ENCODE results near the gene TPM4.

TPM4 gene

DNA sequence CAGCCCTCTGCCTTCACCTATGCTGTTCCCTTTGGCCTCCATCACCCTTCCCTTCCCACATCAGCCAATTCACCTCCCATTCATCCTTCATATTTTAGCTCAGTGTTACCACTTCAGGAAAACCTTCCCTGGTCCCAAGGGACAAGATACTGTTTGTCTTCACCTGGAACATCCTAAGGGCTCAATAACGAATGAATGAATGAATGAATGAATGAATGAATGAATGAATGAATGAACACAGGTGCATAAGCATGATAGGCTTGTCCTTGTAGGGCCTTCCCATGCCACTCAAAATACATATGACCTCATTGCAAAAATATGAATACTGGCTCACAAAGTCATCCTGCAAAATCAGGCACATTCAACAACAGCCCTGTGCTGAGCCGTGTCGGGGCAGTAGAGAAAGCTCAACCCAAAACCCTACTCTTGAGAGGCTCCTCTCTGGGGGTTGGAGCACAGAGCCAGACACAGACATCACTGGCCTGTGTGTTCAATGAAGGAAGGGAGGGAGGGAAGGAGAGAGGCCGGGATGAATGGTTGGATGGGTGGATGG is 33.7 kb upstream of the TPM4 start:
- no peak for DNase-seq

- DNase-seq, result no peak
These were observed 33.0 kb upstream of the TPM4 start for GRCh38 chr19:16043156-16043757.

- DNase-seq, result no peak
These were observed 31.5 kb upstream of the TPM4 start for GRCh38 chr19:16044746-16045145.

GRCh38 chr19:16045171-16045570 is 31.1 kb upstream of the TPM4 start:
- no peak for DNase-seq

DNA sequence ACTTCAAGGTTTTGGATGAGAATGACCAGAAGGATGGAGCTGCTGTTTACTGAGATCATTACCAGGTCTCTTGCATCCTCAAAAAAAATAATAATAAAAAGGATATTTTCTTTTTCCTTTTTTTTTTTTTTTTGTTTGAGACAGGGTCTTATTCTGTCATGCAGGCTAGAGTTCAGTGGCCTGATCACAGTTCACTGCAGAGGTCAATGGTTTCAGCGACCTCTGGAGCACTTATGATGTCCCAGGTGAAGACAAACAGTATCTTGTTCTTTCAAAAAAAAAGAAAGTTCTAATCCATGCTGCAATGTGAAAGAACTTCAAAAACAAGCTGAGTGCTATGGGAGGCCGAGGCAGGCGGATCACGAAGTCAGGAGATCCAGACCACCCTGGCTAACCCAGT is 30.4 kb upstream of the TPM4 start:
- DNase-seq, result no peak

DNA sequence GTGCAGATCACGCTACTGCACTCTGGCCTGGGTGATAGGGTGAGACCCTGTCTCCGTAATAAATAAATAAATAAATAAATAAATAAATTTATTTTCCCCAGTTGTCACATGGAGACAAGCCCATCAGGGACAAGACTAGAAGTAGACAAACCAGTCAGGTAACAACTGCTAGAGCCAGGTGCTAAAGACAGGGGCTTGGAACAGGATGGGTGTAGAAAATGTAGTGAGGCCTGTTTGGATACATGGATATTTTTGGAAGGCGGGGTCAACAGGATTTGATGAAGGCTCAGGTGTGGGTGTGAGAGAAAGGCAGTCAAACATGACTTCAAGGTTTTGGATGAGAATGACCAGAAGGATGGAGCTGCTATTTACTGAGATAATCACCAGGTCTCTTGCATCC is 27.7 kb upstream of the TPM4 start:
- DNase-seq, result no peak

- no peak for DNase-seq
These were observed 24.9 kb upstream of the TPM4 start for GRCh38 chr19:16051254-16052025.

DNA sequence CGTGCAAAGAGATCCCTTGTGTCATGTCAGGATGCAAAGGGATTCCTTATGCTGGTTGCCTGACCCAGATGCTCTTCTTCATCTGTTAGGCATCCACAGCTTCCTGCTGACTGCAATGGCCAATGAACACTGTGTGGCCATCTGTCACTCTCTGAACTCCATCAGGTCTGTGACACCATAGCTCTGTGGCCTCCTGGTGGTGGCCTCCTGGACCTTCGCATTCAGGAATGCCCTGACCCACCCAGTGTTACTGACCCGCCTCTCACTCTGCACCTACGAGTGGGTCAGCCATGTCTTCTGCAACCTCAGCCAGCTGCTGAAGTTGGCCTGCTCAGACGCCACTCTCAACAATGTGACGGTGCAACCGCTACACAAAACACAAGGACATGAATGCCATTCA is 23.9 kb upstream of the TPM4 start:
- DNase-seq, result no peak

GRCh38 chr19:16057062-16057461 is 19.2 kb upstream of the TPM4 start:
- DNase-seq, result no peak

- DNase-seq, result no peak
These were observed 16.0 kb upstream of the TPM4 start for GRCh38 chr19:16060294-16060693.

DNA sequence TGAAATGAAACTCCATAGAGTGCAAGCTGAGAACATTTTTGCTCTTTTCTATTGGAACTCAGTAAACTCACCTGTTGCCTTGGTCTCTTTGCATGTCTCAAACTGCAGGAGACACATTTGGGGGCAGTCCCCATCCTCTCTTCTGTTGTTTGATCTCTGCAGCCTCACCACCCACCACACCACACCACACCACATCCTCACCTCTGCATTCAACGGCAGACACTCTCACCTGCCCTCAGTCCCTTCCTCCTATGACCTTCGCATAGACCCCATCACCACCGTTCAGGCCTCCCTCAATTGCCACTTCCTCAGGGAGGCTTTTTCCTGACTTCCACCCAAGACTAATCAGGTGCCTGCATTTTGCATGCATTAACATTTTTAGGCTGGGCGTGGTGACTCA is 14.4 kb upstream of the TPM4 start:
- no peak for DNase-seq

DNA sequence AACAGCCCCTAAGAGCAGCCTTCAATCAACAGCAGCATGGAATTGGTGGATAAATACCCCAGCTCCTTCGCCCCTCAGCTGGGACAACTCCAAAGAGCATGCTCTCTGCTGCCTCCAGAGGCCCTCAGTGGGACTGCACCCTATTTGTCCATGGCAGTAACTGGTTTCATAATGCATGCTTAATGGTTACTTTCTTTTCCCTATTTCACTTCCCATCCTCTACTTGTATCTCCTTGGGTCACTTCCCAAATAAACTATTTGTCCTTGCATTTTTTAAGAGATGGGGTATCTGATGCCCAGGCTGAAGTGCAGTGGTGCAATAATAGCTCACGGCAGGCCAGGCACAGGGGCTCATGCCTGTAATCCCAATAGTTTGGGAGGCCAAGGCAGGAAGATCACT is 13.5 kb upstream of the TPM4 start:
- DNase-seq, result peak; percentile 24

GRCh38 chr19:16064209-16064889 is 11.9 kb upstream of the TPM4 start:
- DNase-seq, result no peak

DNA sequence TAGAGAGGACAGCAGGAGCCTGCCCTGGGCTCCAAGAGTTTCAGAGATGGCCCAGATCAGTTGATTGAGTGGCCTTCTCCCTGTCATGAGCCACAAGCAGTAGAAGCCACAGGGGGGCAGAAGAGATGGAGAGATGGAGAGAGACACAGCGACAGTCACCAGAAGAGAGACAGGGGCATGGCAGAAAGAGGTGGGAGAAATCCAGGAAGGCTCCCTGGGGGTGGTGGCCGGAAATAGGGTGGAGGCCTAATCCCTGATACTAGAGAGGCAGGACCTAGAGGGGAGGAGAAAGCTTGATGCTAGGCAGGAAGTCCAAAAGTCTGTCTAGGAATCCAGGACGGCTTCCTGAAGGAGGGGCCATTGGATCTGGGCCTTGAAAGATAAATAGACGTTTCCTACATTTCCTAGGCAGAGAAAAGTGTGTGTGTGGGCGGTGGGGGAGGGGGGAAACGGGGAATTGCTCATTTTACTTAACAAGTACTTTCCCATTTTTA is 9.6 kb upstream of the TPM4 start:
- no peak for DNase-seq

DNA sequence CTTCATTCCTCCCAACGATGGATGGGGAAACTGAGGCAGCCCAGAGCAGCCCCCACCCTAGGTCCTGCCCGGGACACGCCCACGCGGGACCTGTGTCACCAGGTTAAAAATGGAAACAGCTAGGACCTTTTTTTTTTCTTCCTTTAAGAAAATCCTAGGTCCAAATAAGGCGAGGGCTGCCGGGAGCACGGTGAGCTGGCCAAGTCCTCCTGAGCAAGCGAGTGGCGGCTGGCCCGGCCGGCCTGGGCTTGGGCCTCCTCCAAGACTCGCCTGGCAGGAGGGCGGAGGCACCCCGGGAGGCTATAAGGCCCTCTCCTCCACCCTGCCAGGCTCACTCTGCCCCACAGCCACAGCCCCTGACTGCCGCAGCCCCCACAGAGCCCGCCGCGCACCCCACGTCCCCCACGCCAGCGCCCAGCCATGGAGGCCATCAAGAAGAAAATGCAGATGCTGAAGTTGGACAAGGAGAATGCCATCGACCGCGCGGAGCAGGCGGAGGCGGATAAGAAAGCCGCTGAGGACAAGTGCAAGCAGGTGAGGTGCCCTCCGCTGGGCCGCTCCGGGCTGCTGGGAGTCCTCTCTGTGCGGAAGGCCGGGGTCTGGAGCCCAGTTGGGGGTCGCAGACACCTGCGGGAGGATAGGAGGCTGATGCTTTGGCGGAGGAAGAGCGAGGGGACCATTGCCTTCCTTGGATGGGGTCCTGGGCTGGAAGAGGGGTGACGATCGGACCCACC is 8.9 kb upstream of the TPM4 start:
- no peak for DNase-seq

DNA sequence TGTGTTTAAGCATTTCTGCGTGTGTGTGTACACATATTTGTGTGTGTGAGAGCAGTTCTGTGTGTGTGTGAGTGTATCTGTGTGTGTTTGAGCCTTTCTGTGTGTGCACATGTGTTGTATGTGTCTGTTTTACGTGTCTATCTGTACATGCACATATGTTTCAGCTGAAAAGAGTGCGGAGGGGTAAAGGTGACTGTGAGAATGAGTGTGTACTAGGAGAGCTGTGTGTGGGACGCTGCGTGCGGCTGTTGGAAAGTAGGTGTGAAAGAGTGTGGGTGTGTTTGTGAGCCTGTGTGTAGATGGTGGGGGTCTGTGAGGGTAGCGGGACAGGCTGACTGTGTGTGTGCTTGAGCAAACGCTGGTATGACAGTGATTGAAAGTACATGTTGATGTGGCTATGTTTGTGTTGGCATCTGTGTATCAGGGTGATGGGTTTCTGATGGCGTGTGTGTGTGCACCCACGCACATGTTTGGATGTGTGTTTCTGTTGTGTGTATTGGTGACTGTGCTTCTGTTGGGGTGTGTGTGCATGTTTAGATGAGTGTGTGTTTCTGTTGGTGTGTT is 7.5 kb upstream of the TPM4 start:
- no peak for DNase-seq

DNA sequence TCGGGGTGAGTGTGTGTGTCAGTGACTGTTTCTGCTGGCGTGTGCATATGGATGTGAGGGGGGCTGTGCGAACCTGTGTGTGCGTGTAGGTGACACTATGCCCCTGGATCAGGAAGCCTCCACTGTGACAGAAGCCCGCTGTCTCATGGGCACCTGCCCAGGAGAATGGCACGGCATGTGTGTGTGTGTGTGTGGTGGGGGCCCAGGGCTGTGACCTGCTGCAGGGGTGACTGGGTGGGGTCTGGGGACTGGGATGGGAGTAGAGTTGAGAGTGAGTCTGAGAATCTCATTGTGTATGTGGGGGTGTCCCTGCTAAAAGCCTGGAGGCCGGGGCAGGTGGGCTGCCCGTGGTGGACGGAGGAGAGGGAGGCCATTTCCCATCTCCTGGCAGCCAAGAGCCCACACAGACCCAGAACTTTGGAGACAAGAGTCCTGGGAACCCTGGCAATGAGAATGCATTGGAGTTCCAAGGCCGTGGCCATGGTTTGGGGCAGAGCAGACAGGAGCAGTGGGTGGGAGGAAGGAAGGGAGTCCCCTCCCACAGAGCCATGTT is 6.4 kb upstream of the TPM4 start:
- no peak for DNase-seq

DNA sequence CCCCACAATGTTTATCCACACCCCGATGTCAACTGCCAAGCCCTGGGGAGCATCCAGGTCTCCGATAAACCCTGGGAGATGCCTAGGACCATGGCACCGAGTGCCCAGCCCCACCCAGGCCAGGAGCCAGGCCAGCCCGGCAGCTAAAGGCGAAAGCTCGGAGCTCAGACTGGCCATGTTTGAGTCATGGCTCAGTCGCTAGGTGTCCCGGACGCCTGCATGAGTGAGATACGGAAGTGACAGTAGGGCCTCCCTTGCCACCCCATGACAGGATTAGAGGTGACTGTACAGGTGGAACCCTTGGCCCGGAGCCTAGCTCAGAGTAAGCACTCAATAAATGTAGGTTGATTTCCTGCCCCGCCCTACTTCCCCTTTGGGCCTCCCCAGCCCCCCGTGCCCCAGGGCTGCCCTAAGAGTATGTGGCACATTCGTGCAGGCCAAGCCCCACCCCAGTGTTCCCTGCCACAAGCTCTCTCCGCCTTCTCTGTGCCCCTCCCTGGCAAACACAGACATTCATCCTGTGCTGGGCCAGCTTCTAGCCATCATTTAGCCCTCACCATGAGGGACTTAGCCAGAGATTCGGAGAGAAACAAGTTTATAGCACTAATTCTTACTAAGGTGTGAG is 5.8 kb upstream of the TPM4 start:
- DNase-seq, result no peak

GRCh38 chr19:16071072-16071691 is 5.1 kb upstream of the TPM4 start:
- DNase-seq, result no peak

- no peak for DNase-seq
These were observed 2.8 kb upstream of the TPM4 start for GRCh38 chr19:16073481-16073880.

DNA sequence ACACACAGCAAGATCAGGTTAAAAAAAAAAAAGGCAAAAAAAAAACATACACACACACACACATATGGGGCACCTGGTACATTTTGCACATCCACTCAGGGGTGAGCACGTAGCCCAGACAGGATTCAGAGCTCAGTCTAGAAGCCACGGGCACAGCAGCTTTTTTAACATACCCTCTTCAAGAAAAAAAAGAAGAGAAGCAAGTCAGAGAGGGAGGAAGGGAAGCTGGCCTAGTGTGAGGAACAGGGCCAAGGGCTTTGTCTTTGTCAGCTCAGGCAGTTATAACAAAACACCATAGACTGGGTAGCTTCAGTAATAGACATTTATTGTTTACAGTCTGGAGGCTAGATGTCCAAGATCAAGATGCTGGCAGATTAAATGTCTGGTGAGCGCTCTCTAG is 2.3 kb upstream of the TPM4 start:
- DNase-seq, result no peak

All from SHP77 treated with DMSO at 0.1 percent for 48 hours (cell line).